ENCODE measurements around the gene SPATA31E1. TPM values are rescaled to one million over a fixed set of nuclear protein-coding genes. Genes with fewer than 3 reads are reported as not detected.
"Not testable (repeated sequence)": the region's sequence is repeated elsewhere in the genome, so short reads cannot be mapped to it uniquely, and the experiment has no call there.

Gene SPATA31E1
- total and polyA plus RNA-seq, 2 donors = 0.04 TPM; not detected in 1

DNA sequence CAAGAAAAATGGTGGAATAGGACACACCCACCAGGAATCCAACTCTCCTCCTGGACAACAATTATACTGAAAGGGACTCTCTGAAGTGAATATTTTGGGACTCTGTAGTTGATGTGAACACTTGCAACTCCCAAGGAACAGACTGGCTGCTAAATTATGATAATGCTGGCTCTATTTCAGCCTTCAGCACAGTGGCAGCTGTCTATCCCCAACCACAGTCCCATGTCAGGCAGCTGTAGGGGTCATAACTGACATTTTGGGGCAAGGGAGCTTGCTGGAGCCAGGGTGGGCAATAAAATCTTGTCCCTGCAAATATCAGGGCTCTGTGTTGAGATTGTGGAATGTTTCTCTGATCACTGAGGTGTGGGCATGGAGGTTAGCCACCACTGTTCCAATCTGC lies 14.2 kb downstream of the SPATA31E1 start:
- Histone ChIP-seq H3K36me3 (ENCODE audit: insufficient read depth) (no peaks in the 10 kb centered on the region), H3K27ac (ENCODE audit: low read depth) (no peak overlapping the region), H3K4me1 (ENCODE audit: insufficient read depth) (no peaks in the 10 kb centered on the region), H3K4me3 (ENCODE audit: low read depth, low read length) (no peak overlapping the region)
- DNase-seq (ENCODE audit: extremely low spot score) = no peak

DNA sequence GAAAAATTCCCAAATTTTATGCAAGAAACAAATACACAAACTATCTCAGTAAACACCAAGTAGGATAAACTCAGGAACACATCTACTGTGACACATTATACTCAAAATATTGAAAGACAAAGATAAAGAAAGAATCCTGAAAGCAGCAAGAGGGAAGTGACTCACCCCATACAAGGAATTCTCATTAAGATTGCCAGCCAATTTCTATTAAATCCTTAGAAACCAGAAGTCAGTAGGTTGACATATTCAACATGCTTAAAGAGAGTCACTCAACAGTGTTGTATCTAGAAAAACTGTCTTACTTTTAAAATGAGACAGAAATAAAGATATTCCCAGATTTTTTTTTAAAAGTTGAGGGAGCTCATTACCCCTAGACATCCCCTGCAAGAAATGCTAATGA lies 15.5 kb downstream of the SPATA31E1 start:
- Histone ChIP-seq H3K4me3 (ENCODE audit: low read depth, low read length) (no peak overlapping the region), H3K4me1 (ENCODE audit: insufficient read depth) (no peaks in the 10 kb centered on the region), H3K36me3 (ENCODE audit: insufficient read depth) (no peaks in the 10 kb centered on the region), H3K27ac (ENCODE audit: low read depth) (no peak overlapping the region)
- no peak for DNase-seq (ENCODE audit: extremely low spot score)

DNA sequence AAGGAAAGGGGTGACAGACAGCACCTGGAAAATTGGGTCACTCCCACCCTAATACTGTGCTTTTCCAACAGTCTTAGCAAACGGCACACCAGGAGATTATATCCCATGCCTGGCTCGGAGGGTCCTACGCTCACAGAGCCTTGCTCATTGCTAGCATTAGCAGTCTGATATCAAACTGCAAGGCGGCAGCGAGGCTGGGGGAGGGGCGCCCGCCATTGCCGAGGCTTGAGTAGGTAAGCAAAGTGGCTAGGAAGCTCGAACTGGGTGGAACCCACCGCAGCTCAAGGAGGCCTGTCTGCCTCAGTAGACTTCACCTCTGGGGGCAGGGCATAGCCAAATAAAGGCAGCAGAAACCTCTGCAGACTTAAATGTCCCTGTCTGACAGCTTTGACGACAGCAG lies 19.7 kb downstream of the SPATA31E1 start:
- H3K4me3 ChIP-seq (ENCODE audit: low read depth, low read length); H3K36me3 ChIP-seq (ENCODE audit: insufficient read depth); DNase-seq (ENCODE audit: extremely low spot score); H3K27ac ChIP-seq (ENCODE audit: low read depth); H3K4me1 ChIP-seq (ENCODE audit: insufficient read depth): not testable (repeated sequence)
- 97% methylated on average over 11 of the region's 11 CpGs for WGBS

DNA sequence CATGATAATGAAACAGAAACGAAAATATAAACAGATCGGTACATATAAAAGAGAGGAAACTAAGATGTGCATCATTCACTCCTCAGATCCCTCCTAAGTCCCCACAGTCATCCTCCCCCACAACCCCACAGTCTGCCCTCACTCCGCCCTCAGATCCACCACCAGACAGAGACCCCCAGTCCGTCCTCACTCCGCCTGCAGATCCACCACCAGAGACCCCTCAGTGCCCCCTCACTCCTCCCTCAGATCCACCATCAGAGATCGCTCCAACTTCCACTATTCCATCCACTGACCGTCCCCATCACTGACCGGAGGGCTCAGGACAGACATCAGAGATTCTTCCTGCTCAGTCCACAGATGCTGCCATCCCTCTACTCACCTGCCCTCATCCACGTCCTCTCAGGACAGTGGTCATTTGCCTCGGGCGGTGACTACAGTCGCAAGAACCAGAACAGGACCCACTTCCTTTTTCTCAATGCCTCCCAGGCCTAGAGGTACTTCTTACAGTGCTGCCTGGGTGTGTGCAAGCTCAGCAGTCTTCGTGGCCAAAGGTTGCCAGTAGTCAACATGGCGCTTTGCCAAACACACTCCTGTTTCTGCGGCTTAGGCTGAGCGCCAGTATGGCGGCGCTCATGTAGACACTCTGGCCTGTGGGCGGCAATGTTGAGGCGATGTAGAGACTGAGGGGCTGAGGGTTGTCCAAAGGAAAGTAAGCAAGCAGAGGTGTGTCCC lies 26.8 kb downstream of the SPATA31E1 start:
- no peaks in the 10 kb centered on the region for H3K4me1 ChIP-seq (ENCODE audit: insufficient read depth)
- WGBS = 87% methylated on average over 20 of the region's 20 CpGs
- DNase-seq (ENCODE audit: extremely low spot score) = no peak
- no peak overlapping the region for H3K27ac ChIP-seq (ENCODE audit: low read depth)
- no peak overlapping the region for H3K4me3 ChIP-seq (ENCODE audit: low read depth, low read length)
- no peaks in the 10 kb centered on the region for H3K36me3 ChIP-seq (ENCODE audit: insufficient read depth)

DNA sequence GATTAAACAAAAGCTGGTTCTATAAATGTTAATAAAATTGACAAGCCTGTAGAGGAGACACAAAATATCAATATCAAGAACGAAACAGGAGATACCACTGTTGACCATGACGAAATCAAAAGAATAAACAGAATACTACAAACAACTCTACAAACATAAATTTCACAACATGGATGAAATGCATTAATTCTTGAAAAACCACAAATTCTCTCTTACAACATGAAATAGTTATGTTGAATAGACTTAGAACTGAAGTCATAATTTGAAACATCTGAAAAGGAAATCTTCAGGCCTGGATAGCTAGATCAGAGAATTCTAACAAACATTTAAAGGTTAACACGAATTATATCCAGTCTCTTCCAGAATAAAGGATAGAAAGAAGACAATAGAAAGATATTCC lies 28.1 kb downstream of the SPATA31E1 start:
- DNase-seq (ENCODE audit: extremely low spot score) = no peak
- H3K27ac ChIP-seq (ENCODE audit: low read depth) = no peak overlapping the region
- no peaks in the 10 kb centered on the region for H3K4me1 ChIP-seq (ENCODE audit: insufficient read depth)
- H3K4me3 ChIP-seq (ENCODE audit: low read depth, low read length) = no peak overlapping the region
- 77% methylated on average over 3 of the region's 3 CpGs for WGBS
- H3K36me3 ChIP-seq (ENCODE audit: insufficient read depth) = no peaks in the 10 kb centered on the region

DNA sequence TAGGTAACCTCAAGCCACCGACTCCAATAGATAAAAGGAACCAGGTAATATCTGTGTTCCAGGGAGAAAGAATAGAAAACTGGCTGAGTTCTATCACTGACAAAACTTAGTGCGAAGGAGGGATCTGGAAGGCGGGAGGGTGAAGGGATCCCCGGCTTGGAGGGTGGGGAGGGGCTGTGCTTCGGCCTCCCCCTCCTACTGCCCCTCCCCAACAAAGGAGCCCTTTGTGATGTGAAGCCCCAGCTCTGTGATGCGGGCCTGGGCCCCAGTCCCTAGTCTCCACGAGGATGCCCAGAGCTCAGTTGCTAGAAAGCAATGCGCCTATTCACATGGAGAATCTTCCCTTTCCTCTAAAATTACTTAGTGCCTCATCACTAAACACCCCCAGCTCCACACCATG lies 35.0 kb downstream of the SPATA31E1 start, which contains the start of gene SPATA31C1:
Gene SPATA31C1, plus strand, starts transcription at position 301 of the 400 bp plus-strand sequence.
- not testable (repeated sequence) for H3K27ac ChIP-seq (ENCODE audit: low read depth); H3K4me1 ChIP-seq (ENCODE audit: insufficient read depth); H3K36me3 ChIP-seq (ENCODE audit: insufficient read depth); DNase-seq (ENCODE audit: extremely low spot score); H3K4me3 ChIP-seq (ENCODE audit: low read depth, low read length)
- WGBS = no CpG with 5 or more reads among the region's 8 CpGs

DNA sequence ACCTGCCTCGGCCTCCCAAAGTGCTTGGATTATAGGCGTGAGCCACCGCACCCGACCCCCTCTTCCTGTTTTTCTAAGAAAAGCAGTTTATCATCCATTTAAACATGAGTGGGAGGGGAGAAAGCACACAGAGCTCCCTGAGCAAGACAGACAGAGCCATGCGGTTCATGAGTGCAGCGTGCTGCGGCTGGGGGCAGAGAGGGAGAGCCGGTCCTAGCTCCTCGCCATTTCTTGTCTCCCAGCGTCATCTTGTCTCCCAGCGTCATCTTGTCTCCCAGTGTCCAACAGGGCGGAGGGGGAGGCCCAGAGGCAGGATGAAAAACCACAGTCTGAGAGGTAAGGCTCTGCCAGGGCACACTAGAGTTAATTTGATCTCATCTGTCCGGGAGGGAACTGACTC lies 36.3 kb downstream of the SPATA31E1 start:
- not testable (repeated sequence) for DNase-seq (ENCODE audit: extremely low spot score); H3K27ac ChIP-seq (ENCODE audit: low read depth); H3K36me3 ChIP-seq (ENCODE audit: insufficient read depth); H3K4me3 ChIP-seq (ENCODE audit: low read depth, low read length); H3K4me1 ChIP-seq (ENCODE audit: insufficient read depth)
- WGBS = 78% methylated on average over 12 of the region's 13 CpGs

DNA sequence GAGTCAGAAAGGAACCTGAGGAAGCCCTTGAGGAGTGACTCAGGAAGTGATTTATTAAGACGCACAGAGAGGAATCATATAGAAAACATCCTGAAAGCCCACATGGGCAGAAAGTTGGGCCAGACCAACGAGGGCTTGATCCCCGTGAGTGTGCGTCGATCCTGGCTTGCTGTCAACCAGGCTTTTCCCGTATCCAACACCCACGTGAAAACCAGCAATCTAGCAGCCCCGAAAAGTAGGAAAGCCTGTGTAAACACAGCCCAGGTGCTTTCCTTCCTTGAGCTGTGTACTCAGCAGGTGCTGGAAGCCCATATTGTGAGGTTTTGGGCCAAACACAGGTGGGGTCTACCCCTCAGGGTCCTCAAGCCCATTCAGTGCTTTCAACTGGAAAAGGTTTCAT lies 38.9 kb downstream of the SPATA31E1 start:
- not testable (repeated sequence) for H3K27ac ChIP-seq (ENCODE audit: low read depth); H3K36me3 ChIP-seq (ENCODE audit: insufficient read depth); DNase-seq (ENCODE audit: extremely low spot score); H3K4me1 ChIP-seq (ENCODE audit: insufficient read depth); H3K4me3 ChIP-seq (ENCODE audit: low read depth, low read length)
- 77% methylated on average over 8 of the region's 8 CpGs for WGBS

DNA sequence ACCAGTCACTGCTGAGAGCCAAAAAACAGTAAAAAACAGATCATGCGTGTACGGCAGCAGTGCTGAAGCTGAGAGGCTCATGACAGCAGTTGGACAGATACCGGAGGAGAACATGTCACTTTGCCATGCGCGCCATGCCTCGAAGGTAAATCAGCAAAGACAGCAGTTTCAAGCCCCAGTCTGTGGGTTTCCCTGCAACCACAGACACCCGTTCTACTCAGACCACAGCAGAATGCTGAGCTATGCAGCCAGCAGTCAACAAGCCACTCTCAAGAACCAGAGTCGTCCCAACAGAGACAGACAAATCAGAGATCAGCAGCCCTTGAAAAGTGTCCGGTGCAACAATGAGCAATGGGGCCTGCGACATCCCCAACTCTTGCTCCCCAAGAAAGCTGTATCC lies 40.3 kb downstream of the SPATA31E1 start:
- not testable (repeated sequence) for DNase-seq (ENCODE audit: extremely low spot score); H3K4me1 ChIP-seq (ENCODE audit: insufficient read depth); H3K36me3 ChIP-seq (ENCODE audit: insufficient read depth); H3K4me3 ChIP-seq (ENCODE audit: low read depth, low read length); H3K27ac ChIP-seq (ENCODE audit: low read depth)
- 76% methylated on average over 10 of the region's 10 CpGs for WGBS

DNA sequence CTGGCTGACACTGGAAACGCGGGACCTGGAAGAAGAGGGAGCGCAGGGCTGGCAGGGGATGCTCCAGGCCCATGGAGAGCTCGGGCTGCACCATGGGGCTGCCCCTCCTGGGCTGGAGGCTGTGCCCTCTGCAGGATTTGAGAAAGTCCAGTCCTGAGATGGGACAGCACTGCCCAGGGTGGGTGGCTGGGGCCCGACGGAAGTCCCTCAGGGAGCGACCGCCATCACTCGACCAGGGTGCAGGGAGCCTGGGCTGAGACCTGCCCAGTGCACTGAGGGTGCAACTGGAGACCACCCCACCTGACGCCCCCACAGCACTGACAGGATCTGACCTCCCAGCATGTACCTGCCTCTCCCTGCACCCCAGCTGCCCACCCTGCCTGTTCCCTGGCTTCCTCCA lies 42.2 kb downstream of the SPATA31E1 start:
- H3K4me1 ChIP-seq (ENCODE audit: insufficient read depth); H3K4me3 ChIP-seq (ENCODE audit: low read depth, low read length); H3K36me3 ChIP-seq (ENCODE audit: insufficient read depth); H3K27ac ChIP-seq (ENCODE audit: low read depth); DNase-seq (ENCODE audit: extremely low spot score): not testable (repeated sequence)
- WGBS = 95% methylated on average over 10 of the region's 10 CpGs

DNA sequence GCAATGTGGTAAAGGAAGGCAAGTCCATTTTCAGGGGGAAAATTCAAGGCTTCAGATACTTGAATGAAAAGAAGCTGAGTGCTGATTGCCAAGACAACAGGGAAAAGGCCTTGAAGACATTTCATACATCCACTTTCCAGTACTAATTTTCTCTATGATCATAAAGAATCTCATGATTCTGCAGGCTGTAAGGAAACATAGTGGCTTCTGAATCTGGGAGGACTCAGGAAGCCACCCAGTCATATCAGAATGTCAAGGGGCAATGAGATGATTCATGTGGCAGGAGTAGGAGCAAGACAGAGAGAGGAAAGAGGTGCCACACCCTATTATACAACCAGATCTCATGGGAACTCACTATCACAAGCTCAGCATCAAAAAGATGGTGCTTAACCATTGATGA lies 46.5 kb downstream of the SPATA31E1 start:
- not testable (repeated sequence) for H3K36me3 ChIP-seq (ENCODE audit: insufficient read depth); H3K4me1 ChIP-seq (ENCODE audit: insufficient read depth); H3K27ac ChIP-seq (ENCODE audit: low read depth); DNase-seq (ENCODE audit: extremely low spot score); H3K4me3 ChIP-seq (ENCODE audit: low read depth, low read length)

DNA sequence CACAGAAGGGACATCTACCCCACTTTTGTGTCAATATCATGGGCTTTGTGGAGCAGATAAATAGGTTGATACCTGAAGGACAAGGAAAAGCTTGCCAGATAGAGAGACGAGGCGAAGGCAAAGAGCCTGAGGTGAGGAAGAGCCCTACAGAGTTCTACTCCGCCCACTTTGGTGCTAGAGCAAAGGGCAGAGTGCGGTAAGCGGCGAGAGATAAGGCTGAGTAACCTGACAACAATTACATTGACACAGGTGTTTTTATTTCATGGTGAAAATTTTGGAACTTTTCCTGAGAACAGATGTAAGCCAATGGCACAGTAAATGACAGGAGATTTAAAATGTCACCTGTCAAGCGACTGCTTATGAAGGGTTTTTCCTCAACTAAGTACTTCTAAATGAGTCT lies 51.8 kb downstream of the SPATA31E1 start:
- not testable (repeated sequence) for H3K27ac ChIP-seq (ENCODE audit: low read depth); H3K36me3 ChIP-seq (ENCODE audit: insufficient read depth); H3K4me1 ChIP-seq (ENCODE audit: insufficient read depth); DNase-seq (ENCODE audit: extremely low spot score); H3K4me3 ChIP-seq (ENCODE audit: low read depth, low read length)
- WGBS = 90% methylated on average over 7 of the region's 7 CpGs

DNA sequence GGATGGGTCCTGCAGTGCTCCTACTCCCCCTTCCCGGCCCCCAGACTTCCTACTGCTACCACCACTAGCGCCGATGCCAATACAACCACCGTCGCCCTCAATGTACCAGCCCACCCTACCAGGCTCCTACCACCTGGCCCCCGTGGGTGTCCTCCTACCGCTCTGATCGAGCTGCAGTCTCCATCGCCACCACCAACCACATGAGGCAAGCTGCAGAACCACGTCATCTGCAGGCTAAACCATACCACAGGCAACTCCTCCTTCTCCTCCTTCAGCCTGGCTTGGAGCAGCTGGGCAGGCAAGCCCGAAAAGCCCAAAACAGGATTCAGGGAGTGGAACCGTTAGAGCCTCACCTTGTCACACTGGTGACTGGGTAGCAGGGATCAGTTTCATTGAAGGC lies 54.7 kb downstream of the SPATA31E1 start:
- not testable (repeated sequence) for H3K4me1 ChIP-seq (ENCODE audit: insufficient read depth); DNase-seq (ENCODE audit: extremely low spot score); H3K4me3 ChIP-seq (ENCODE audit: low read depth, low read length); H3K27ac ChIP-seq (ENCODE audit: low read depth); H3K36me3 ChIP-seq (ENCODE audit: insufficient read depth)
- 91% methylated on average over 12 of the region's 12 CpGs for WGBS

DNA sequence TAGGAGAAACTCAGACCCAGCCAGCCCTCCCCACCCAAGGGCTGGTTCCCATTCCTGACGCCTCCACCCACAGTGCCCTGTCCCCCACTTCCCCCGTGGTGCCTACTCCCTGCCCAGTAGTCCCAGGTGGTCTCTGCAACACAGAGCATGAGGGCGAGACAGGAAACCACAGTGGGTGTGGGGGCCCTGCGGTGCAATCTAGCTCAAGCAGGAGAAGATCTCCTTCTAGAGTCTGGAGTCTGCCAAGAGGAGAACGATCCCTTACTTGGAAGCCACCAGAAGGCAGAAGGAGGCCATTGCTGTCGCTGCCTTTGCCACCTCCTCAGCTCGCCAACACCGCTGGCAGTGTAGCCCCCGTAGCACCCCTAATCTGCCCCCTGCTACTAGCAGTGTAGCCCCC lies 55.2 kb downstream of the SPATA31E1 start:
- WGBS = 88% methylated on average over 9 of the region's 9 CpGs
- not testable (repeated sequence) for H3K4me3 ChIP-seq (ENCODE audit: low read depth, low read length); DNase-seq (ENCODE audit: extremely low spot score); H3K27ac ChIP-seq (ENCODE audit: low read depth); H3K36me3 ChIP-seq (ENCODE audit: insufficient read depth); H3K4me1 ChIP-seq (ENCODE audit: insufficient read depth)

DNA sequence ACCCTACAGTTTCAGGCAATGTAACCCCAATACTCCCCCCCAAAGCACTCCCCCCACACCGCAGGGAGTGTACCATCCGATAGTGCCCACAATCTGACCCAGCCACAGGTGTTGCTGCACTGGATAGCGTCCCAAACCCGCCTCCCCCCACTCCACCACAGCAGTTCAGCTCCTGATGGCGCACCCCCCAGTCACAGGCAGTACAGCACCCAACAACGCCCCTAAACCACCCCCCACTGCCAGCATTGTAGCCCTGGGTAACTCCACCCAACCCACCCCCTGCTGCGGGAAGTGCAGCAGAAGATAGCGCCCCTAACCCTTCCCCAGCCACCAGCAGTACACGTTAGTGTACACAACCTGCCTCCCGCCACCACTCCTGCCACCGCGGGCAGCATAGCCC lies 55.7 kb downstream of the SPATA31E1 start:
- not testable (repeated sequence) for H3K4me1 ChIP-seq (ENCODE audit: insufficient read depth); H3K4me3 ChIP-seq (ENCODE audit: low read depth, low read length); DNase-seq (ENCODE audit: extremely low spot score); H3K27ac ChIP-seq (ENCODE audit: low read depth); H3K36me3 ChIP-seq (ENCODE audit: insufficient read depth)
- 82% methylated on average over 11 of the region's 12 CpGs for WGBS
